Neutrophil (primary cell): ENCODE data around the gene SGCE.

Experiments used
- H3K27ac ChIP-seq: fragments of 200-600 bp; sonication (generic); 2 replicates; pipeline ENCODE4 v1.5.1; 2016; ENCODE audit warnings: mild to moderate bottlenecking, moderate library complexity
- H3K27me3 ChIP-seq: fragments of 200-600 bp; sonication (generic); 2 replicates; pipeline ENCODE4 v1.6.0; 2016; ENCODE audit warnings: mild to moderate bottlenecking
- H3K36me3 ChIP-seq: fragments of 200-600 bp; sonication (generic); 2 replicates; pipeline ENCODE4 v1.5.1; 2017
- H3K4me1 ChIP-seq, 2 experiments: fragments of 200-600 bp in 1 of 2; sonication (generic) in 1 of 2; 1 replicate in 1 of 2; 2 replicates in 1 of 2; pipeline versions ENCODE4 v1.5.1 to v1.6.1; 2013 to 2016; ENCODE audit warnings: low read depth in 1 of 2, low read length in 1 of 2, mild to moderate bottlenecking in 1 of 2, moderate library complexity in 1 of 2; ENCODE audit not compliant: control insufficient read depth in 1 of 2, insufficient read depth in 1 of 2
- H3K4me3 ChIP-seq, 2 experiments: fragments of 200-600 bp in 1 of 2; sonication (generic) in 1 of 2; 1 replicate in 1 of 2; 2 replicates in 1 of 2; pipeline ENCODE4 v1.5.1; 2013 to 2016; ENCODE audit warnings: low read depth in 1 of 2, low read length in 1 of 2, mild to moderate bottlenecking in 1 of 2, moderate library complexity in 1 of 2
- H3K9me3 ChIP-seq: fragments of 200-600 bp; sonication (generic); 2 replicates; pipeline ENCODE4 v1.5.1; 2016
- CTCF ChIP-seq: fragments of 200-600 bp; sonication (generic); IDR thresholded peaks from 2 replicates; pipeline ENCODE4 v1.5.1; 2016; ENCODE audit warnings: antibody characterized with exemption

SGCE gene

GRCh38 chr7:94633014-94633341, 23.0 kb downstream of the SGCE start:
- TF ChIP-seq CTCF = no peak
- Histone ChIP-seq H3K36me3 (no peaks in the 10 kb centered on the region), H3K27me3 (no peaks in the 10 kb centered on the region), H3K27ac (no peak overlapping the region), H3K9me3 (no peaks in the 10 kb centered on the region), H3K4me1 (no peaks in the 10 kb centered on the region), H3K4me3 (no peak overlapping the region)

- Histone ChIP-seq H3K4me1 (no peaks in the 10 kb centered on the region), H3K27ac (no peak overlapping the region), H3K4me3 (no peak overlapping the region), H3K36me3 (no peaks in the 10 kb centered on the region), H3K9me3 (no peaks in the 10 kb centered on the region), H3K27me3 (no peaks in the 10 kb centered on the region)
- no peak for TF ChIP-seq CTCF
Observed at GRCh38 chr7:94632338-94633013, 23.5 kb downstream of the SGCE start.

- Histone ChIP-seq H3K4me3 (no peak overlapping the region), H3K36me3 (no peaks in the 10 kb centered on the region), H3K27ac (no peak overlapping the region), H3K4me1 (no peaks in the 10 kb centered on the region), H3K9me3 (no peaks in the 10 kb centered on the region), H3K27me3 (no peaks in the 10 kb centered on the region)
- no peak for TF ChIP-seq CTCF
Observed at GRCh38 chr7:94630855-94631254, 25.1 kb downstream of the SGCE start.

GRCh38 chr7:94623820-94624219, 32.1 kb downstream of the SGCE start:
- H3K36me3 ChIP-seq = no peaks in the 10 kb centered on the region
- TF ChIP-seq CTCF = no peak
- no peak overlapping the region for H3K27ac ChIP-seq
- no peaks in the 10 kb centered on the region for H3K9me3 ChIP-seq
- no peak overlapping the region for H3K4me3 ChIP-seq
- no peaks in the 10 kb centered on the region for H3K27me3 ChIP-seq
- H3K4me1 ChIP-seq = no peaks in the 10 kb centered on the region

- Histone ChIP-seq H3K4me3 (no peak overlapping the region), H3K36me3 (no peaks in the 10 kb centered on the region), H3K27ac (no peak overlapping the region), H3K9me3 (no peaks in the 10 kb centered on the region), H3K27me3 (no peaks in the 10 kb centered on the region), H3K4me1 (no peaks in the 10 kb centered on the region)
- TF ChIP-seq CTCF = no peak
Observed at GRCh38 chr7:94621120-94621519, 34.8 kb downstream of the SGCE start.

- H3K4me1 ChIP-seq = no peaks in the 10 kb centered on the region
- H3K27me3 ChIP-seq = no peaks in the 10 kb centered on the region
- no peaks in the 10 kb centered on the region for H3K36me3 ChIP-seq
- H3K4me3 ChIP-seq = no peak overlapping the region
- H3K27ac ChIP-seq = no peak overlapping the region
- no peaks in the 10 kb centered on the region for H3K9me3 ChIP-seq
- TF ChIP-seq CTCF = no peak
Observed at GRCh38 chr7:94620703-94621118, 35.2 kb downstream of the SGCE start.
